GM21529 (cell line): ENCODE results near the gene SVBP.

Experiments used
- ATAC-seq: cut with Tn5 transposase; IDR thresholded peaks from one replicate; pipeline ENCODE4 v1.9.1; 2021; ENCODE audit not compliant: unreplicated experiment

The SVBP gene

DNA sequence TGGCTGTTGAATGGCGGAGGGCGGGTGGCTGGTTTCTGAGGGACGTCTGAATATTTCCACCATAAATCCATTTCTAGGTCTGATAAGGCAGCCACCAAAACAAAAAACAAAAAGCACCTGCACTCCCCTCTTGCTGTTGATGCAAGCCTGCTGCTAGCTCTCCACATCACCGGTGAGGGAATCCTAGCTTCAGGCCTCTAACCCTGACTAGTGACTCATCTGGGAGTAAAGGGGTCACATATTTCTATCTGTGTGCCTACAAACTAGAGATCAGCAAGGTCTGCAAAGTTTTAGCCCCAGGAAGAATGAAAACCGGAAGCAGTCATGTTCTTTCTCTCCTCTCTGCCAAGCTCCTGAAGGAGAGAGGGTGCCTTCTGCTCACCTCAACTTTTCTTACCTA, 10.6 kb downstream of the SVBP start:
- ATAC-seq: no peak

DNA sequence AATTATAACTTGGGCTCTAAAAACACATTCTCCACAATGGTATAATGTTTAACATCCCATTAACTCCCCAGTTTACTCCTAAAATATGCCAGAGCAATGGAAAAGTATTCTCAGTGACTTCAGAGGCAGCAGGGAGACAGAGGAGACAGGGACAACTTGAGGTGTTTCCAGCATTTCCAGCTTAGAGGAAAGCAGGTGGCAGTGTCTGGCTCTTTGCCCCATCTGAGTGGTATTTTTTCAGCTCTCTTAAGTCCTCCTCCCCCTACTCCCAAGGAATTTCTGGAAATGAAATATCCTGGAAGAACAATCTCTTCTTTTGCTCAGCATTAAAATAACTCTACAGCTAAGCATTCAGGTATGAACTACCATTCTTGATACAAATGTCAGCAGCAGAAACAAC, 11.0 kb downstream of the SVBP start:
- ATAC-seq: no peak

- no peak for ATAC-seq
These were observed 15.2 kb downstream of the SVBP start for GRCh38 chr1:42801832-42802473.

- ATAC-seq: no peak
These were observed 19.2 kb downstream of the SVBP start for GRCh38 chr1:42797979-42798378.

GRCh38 chr1:42797414-42797813, 19.8 kb downstream of the SVBP start:
- no peak for ATAC-seq

- ATAC-seq: no peak
These were observed 23.4 kb downstream of the SVBP start for GRCh38 chr1:42793824-42794223.

- no peak for ATAC-seq
These were observed 29.2 kb downstream of the SVBP start for GRCh38 chr1:42788021-42788420.

DNA sequence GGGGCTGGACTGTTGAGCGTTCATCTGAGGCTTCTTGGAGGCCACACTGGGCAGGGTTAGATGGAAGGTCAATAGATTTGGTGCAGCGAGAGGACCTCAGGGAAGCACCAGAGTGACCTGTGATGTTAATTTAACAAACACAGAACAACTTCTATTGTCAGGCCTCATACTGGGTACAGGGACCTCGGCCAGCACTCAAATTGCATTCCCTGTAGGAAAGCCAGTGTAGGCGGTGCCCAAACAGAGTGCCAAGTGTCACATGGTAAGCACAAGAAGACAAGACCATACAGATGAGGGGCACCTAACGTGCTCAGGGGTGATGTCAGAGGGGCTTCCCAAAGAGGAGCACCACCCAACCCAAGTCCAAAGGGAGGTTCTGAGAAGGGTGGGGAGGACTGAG, 31.1 kb downstream of the SVBP start:
- ATAC-seq: no peak

DNA sequence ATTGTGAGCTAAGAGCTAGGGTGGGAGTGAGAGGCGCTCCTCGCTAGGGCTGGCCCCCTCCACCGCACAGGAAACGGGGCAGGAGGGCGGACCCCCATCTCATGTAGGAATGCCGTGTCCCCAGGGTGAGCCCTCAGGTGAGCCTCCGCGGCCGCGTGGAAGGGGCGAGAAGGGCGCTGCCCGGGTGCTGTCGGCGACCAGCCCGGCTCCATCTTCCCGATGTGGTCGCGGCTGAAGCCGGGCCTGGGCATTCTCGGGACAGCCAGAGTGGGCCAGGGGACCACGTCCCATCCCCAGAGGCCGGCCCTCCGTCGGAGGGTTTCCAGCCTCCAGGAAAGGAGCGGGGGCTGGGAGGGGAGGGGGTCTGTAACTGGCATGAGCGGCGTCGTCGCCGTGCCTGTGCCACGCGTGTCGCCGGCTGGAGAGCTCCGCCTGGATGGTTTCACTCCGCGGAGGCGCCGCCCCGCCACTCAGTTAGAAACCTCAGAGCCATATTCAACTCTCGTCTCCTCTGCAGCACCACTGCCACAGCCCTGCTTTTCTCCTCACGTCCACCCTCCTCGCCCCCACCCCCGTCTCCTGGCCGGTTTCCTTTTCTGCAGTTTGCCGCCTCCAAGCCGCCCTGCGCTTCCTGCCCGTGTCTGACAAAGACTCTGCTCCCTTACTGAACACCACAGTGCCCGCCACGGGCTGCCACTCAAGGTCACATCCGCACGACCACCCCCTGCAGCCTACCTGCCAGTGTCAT, 32.1 kb downstream of the SVBP start, which contains the start of gene TMEM269:
TSS of gene TMEM269 (plus strand) at position 46 of the 748 bp plus-strand sequence. CDS start 4,903 bp downstream, outside the sequence.
- no peak for ATAC-seq

GRCh38 chr1:42784547-42784945, 32.7 kb downstream of the SVBP start:
- no peak for ATAC-seq

- no peak for ATAC-seq
These were observed 34.1 kb downstream of the SVBP start for GRCh38 chr1:42783092-42783491.

GRCh38 chr1:42780176-42780575, 37.0 kb downstream of the SVBP start:
- no peak for ATAC-seq

DNA sequence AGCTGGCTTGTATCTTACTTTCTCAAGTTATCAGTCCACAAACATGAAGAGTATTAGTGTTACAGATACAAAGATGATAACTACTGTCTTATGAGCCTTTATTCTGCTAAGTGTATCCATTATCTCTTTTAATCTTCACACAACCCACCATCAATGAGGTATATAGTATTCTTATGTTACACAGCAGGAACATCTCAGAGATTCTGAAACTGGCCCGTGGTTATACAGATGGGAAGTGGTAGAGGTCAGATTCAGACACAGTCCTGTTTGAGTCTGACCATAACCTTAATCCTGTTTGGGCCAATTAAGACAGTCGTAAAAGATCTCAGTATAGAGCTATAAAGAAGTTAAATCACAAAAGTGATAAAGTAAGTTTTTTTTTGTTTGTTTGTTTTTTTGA, 37.5 kb downstream of the SVBP start:
- ATAC-seq: no peak

DNA sequence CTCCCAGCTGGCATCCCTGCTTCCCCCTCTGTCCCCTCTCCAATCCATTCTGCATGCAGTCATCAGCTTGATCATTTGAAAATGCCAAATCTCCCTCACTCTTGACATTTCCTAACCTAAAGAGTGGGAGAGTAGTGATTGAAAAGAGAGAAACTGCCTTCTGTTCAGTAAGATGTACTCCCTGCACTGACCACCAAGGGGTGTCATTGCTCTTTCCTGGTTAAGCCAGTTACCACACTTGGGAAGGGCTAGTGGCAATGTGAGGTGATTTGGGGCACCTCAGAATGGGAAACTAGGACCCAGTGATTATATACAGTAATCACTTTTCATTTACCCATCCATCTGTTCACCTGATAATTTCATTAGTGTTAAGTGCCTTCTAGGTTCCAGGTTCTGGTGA, 39.3 kb downstream of the SVBP start:
- ATAC-seq: no peak

DNA sequence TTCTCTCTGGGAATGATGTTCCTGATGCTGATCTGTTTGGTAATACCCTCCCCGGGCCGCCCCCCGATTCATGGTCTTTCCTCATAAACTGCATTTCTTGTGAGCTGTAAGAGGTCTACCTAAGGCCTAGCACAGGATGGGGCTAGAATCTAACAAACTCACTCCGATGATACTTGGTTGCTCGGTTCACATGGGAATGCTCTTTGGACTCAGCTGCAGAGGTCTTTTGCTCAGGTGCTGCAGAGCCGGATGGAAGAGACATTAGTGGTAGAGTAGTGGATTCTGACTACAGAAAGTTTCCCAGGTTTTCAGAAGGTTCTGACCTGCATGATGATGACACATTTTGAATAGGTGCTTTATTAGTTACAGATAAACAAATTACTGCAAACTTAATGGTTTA, 40.7 kb downstream of the SVBP start:
- ATAC-seq: no peak

DNA sequence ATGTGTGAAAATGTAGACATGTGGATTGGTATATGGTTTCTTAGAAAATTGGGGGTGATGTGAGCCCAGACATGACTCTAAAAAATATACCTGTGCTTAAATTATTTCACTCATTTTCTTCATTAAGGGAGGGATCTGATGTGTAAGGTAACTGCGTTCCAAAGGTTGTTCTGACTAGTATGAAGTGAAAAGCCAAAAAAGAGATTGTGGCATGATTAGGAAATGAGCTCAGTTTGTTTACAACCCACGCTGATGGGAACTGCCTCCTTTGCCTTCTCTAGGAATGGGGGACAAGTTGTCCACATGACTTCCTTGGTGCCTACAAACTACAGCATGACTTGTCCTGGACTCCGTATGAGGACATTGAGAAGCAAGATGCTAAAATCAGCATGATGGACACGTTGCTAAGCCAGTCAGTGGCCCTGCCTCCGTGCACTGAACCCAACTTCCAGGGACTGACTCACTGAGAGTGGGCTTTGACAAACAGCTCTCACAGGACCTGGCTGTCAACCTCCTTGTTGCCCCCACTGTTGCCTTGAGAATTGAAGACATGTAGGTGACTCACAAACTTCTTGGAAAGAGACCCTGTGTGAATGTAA, 42.2 kb downstream of the SVBP start:
- ATAC-seq: no peak

DNA sequence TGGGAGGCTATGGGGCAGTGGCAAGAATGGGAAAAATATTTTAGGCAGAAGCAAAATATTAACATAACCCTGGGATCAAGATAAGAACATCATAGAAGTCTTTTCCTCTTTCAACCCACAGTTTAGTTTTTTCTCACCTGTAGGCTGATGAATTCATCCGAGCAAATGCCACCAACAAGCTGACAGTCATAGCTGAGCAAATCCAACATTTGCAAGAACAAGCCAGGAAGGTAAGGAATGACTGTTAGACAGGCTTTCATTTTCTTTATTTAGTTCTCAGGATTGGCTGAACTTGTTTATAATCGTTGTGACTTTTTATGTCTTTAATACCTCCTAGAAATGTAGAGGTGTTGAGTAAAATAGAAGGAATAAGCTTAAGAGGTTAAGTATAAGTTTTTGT, 43.8 kb downstream of the SVBP start:
- no peak for ATAC-seq

DNA sequence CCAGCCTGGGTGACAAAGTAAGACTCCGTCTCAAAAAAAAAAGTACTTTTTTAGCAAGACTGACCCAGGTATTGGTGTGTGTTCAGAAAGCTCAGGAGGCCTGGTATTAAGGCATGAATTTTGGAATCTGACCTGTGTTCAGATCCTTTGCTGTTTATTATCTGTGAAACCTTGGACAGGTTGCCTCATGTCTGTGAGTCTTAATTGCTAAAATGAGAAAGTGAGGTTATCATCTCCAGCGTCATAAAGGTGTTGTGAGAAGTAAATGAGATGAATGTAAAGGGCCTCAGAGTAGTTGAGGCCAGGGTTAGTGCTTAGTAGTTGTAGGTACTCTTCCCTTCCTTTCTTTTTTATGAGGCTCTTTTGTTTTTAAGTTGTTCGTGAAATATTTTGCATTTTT, 47.4 kb downstream of the SVBP start:
- no peak for ATAC-seq

- no peak for ATAC-seq
These were observed 49.0 kb downstream of the SVBP start for GRCh38 chr1:42768172-42768571.

- peak; percentile 20 for ATAC-seq
These were observed 49.6 kb downstream of the SVBP start for GRCh38 chr1:42767510-42768000.

DNA sequence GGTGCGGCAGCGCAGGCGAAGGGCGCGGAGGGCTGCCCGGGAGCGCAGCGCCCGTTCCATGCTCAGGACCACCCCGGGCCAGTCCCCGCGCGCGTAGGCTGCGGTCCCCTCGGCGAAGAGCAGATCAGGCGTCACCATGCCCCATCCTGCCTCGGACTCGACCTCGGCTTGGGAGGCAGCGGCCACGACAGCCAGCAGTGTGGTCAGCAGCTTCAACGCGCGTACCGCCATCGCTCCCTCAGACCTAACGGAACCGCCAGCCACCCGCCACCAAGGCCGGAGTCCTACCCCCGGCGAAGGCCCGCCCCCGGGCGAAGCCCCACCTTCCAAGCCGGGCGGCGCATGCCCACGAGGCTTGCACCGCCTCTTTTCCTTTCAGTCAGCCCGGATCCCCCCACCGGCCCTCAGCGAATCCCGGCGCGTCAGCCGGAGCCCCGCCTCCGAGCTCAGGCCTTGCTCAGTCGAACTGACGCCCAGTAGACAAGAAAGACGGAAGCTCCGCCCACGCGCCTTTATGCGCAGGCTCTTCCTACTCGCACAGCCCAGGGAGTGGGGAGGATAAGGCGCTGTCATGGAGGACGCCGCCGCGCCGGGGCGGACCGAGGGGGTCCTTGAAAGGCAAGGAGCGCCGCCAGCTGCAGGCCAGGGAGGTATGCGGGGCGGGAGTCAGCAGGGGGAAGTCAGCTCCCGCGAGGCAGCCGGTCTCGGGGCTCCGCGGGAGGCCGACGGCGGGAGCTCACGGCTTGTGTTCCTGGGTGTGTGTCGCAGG, 50.3 kb downstream of the SVBP start, which contains the start of the genes C1orf50 and P3H1:
TSS of gene C1orf50 (plus strand) at position 509 of the 769 bp plus-strand sequence. CDS start at position 572, 63 bp downstream.
TSS of gene P3H1 (minus strand) at position 288 of the 769 bp plus-strand sequence. CDS start at position 231, 57 bp downstream.
- peak; percentile 88 for ATAC-seq
